ENCODE measurements around the gene PARP11.

The PARP11 gene

DNA sequence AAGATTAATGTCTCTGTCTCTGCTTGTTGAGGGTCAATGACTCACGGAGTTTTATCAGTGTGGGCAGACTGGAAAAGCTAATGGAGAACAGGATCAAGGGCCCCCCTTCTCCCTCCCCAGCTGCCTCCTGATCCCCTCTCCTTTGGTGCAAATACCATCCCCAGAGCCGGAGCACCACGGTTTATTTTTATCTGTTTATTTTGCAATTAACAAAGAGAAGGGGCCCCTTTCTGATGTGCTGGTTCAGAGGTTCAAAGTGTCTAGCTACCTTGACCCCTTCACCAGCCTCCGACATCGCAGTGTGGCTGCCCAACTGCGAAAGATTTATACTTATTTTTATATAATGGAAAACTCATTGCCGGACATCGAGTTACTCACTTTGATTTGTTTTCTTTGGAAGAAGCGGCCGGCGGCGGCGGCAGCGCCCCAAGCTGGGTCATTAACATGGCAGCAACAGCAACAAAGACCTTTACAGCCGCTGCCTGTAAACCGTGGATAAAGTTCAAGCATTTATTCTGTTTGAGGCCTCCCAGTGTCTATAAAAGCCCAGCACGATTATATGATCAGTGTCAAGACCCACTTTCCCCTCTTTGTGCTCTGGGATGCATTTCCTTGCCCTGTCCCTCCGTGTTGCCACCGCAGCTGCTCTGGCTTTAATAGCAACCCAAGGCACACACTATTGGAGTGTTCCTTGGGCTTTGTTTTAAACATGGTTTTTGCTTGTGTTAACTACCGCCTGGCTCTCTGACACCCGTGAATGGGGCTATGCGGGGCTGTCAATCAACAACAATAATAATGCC is 47.4 kb upstream of the PARP11 start:
- Histone ChIP-seq H3K4me3 (ENCODE audit: low read depth, low read length) (no peak overlapping the region), H3K4me1 (ENCODE audit: control insufficient read depth in 1 of 2, insufficient read depth in 2 of 2, low read length in 2 of 2) (no peaks in the 10 kb centered on the region), H3K9ac (ENCODE audit: low read length) (no peak overlapping the region), H3K27ac (ENCODE audit: low read depth, low read length) (no peak overlapping the region), H3K18ac (ENCODE audit: low read length) (no peak overlapping the region), H4K12ac (ENCODE audit: low read depth, low read length) (no peak overlapping the region), H3K4ac (ENCODE audit: low read depth, low read length) (no peak overlapping the region), H2BK12ac (ENCODE audit: low read length) (no peak overlapping the region), H3K36me3 (ENCODE audit: control insufficient read depth in 1 of 2, insufficient read depth in 2 of 2, low read length in 2 of 2) (no peaks in the 10 kb centered on the region), H2AFZ (ENCODE audit: insufficient read depth, low read length, poor library complexity) (no peak overlapping the region), H3K14ac (ENCODE audit: low read length) (no peak overlapping the region), H4K91ac (ENCODE audit: low read depth, low read length) (no peak overlapping the region), H2AK5ac (ENCODE audit: low read length) (no peak overlapping the region), H4K8ac (ENCODE audit: low read depth, low read length) (no peak overlapping the region), H3K4me2 (ENCODE audit: low read length) (no peak overlapping the region), H3K79me2 (ENCODE audit: control insufficient read depth, insufficient read depth, low read length, poor library complexity) (no peaks in the 10 kb centered on the region), H3K9me3 (ENCODE audit: insufficient read depth, low read depth, low read length) (peaks cover 2% of the 10 kb centered on the region), H3K27me3 (ENCODE audit: insufficient read depth, low read length) (no peaks in the 10 kb centered on the region), H2BK5ac (ENCODE audit: low read depth, low read length, poor library complexity) (no peak overlapping the region), H3K23ac (ENCODE audit: low read length) (no peak overlapping the region), H3K79me1 (ENCODE audit: low read length) (no peaks in the 10 kb centered on the region), H2BK120ac (ENCODE audit: insufficient read depth, low read length, poor library complexity) (no peak overlapping the region)
- no peak for DNase-seq
- no CpG with 5 or more reads among the region's 22 CpGs for WGBS (ENCODE audit: extremely low coverage, insufficient coverage, insufficient read length)

DNA sequence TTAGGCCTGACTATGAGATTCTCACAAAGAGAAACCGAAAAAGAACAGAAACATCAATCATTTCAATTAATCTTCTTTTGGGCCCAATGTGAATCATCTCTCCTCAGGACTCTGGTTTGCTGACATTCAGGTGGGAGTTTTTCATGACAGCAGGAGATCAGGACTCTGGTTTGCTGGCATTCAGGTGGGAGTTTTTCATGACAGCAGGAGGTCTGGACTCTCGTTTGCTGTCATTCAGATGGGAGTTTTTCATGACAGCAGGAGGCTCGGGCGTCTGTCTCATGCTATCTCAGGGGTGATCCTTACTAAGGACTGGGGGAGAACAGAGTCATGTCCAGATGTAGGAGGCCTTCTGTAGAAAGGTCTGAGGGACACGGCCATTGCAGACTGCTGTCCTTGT is 40.1 kb upstream of the PARP11 start:
- Histone ChIP-seq H3K18ac (ENCODE audit: low read length) (no peak overlapping the region), H3K4me3 (ENCODE audit: low read depth, low read length) (no peak overlapping the region), H2BK12ac (ENCODE audit: low read length) (no peak overlapping the region), H4K91ac (ENCODE audit: low read depth, low read length) (no peak overlapping the region), H3K9me3 (ENCODE audit: insufficient read depth, low read depth, low read length) (peaks cover 7% of the 10 kb centered on the region), H3K9ac (ENCODE audit: low read length) (no peak overlapping the region), H3K27me3 (ENCODE audit: insufficient read depth, low read length) (no peaks in the 10 kb centered on the region), H2BK5ac (ENCODE audit: low read depth, low read length, poor library complexity) (no peak overlapping the region), H3K27ac (ENCODE audit: low read depth, low read length) (no peak overlapping the region), H3K79me2 (ENCODE audit: control insufficient read depth, insufficient read depth, low read length, poor library complexity) (no peaks in the 10 kb centered on the region), H3K14ac (ENCODE audit: low read length) (no peak overlapping the region), H4K8ac (ENCODE audit: low read depth, low read length) (no peak overlapping the region), H3K4me1 (ENCODE audit: control insufficient read depth in 1 of 2, insufficient read depth in 2 of 2, low read length in 2 of 2) (no peaks in the 10 kb centered on the region), H3K79me1 (ENCODE audit: low read length) (no peaks in the 10 kb centered on the region), H3K4me2 (ENCODE audit: low read length) (no peak overlapping the region), H3K23ac (ENCODE audit: low read length) (no peak overlapping the region), H3K4ac (ENCODE audit: low read depth, low read length) (no peak overlapping the region), H4K12ac (ENCODE audit: low read depth, low read length) (no peak overlapping the region), H2AFZ (ENCODE audit: insufficient read depth, low read length, poor library complexity) (no peak overlapping the region), H3K36me3 (ENCODE audit: control insufficient read depth in 1 of 2, insufficient read depth in 2 of 2, low read length in 2 of 2) (no peaks in the 10 kb centered on the region), H2AK5ac (ENCODE audit: low read length) (no peak overlapping the region), H2BK120ac (ENCODE audit: insufficient read depth, low read length, poor library complexity) (no peak overlapping the region)
- no peak for DNase-seq
- WGBS (ENCODE audit: extremely low coverage, insufficient coverage, insufficient read length), result no CpG with 5 or more reads among the region's 5 CpGs

DNA sequence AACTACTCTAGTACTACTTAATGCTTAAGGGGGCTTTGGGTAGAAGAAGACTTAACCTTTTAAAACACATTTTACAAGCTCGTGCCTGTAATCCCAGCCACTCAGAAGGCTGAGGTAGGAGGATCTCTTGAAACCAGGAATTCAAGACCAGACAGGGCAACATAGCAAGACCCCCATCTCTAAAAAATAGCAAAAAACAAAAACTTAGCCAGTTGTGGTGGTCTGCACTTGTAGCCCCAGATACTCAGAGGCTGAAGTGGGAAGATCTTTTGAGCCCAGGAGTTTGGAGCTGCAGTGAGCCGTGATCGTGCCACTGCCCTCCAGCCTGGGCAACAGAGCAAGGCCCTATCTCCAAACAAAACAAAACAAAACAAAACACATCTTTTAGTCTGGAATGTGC is 39.7 kb upstream of the PARP11 start:
- no peak overlapping the region for H3K14ac ChIP-seq (ENCODE audit: low read length)
- WGBS (ENCODE audit: extremely low coverage, insufficient coverage, insufficient read length), result no CpG with 5 or more reads among the region's 3 CpGs

DNA sequence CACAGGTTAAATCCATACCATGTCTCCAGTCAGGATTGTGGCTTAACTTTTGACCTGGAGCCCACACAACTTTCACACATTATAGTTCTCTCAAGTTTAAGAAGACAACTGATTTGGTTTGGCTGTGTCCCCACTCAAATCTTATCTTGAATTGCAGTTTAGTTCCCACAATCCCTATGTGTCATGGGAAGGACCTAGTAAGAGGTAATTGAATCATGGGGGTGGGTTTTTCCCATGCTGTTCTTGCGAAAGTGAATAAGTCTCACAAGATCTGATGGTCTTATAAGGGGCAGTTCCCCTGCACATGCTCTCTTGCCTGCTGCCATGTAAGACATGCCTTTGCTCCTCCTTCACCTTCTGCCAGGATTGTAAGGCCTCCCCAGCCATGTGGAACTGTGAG is 38.2 kb upstream of the PARP11 start:
- Histone ChIP-seq H3K4me3 (ENCODE audit: low read depth, low read length) (no peak overlapping the region), H4K8ac (ENCODE audit: low read depth, low read length) (no peak overlapping the region), H2AFZ (ENCODE audit: insufficient read depth, low read length, poor library complexity) (no peak overlapping the region), H2BK5ac (ENCODE audit: low read depth, low read length, poor library complexity) (no peak overlapping the region), H4K91ac (ENCODE audit: low read depth, low read length) (no peak overlapping the region), H3K9ac (ENCODE audit: low read length) (no peak overlapping the region), H3K27me3 (ENCODE audit: insufficient read depth, low read length) (no peaks in the 10 kb centered on the region), H2BK120ac (ENCODE audit: insufficient read depth, low read length, poor library complexity) (no peak overlapping the region), H3K18ac (ENCODE audit: low read length) (no peak overlapping the region), H3K14ac (ENCODE audit: low read length) (no peak overlapping the region), H3K4ac (ENCODE audit: low read depth, low read length) (no peak overlapping the region), H4K12ac (ENCODE audit: low read depth, low read length) (no peak overlapping the region), H3K9me3 (ENCODE audit: insufficient read depth, low read depth, low read length) (peaks cover 7% of the 10 kb centered on the region), H3K23ac (ENCODE audit: low read length) (no peak overlapping the region), H3K27ac (ENCODE audit: low read depth, low read length) (no peak overlapping the region), H3K4me2 (ENCODE audit: low read length) (no peak overlapping the region), H3K79me1 (ENCODE audit: low read length) (peaks cover 2% of the 10 kb centered on the region), H3K4me1 (ENCODE audit: control insufficient read depth in 1 of 2, insufficient read depth in 2 of 2, low read length in 2 of 2) (no peaks in the 10 kb centered on the region), H2BK12ac (ENCODE audit: low read length) (no peak overlapping the region), H2AK5ac (ENCODE audit: low read length) (no peak overlapping the region), H3K36me3 (ENCODE audit: control insufficient read depth in 1 of 2, insufficient read depth in 2 of 2, low read length in 2 of 2) (no peaks in the 10 kb centered on the region), H3K79me2 (ENCODE audit: control insufficient read depth, insufficient read depth, low read length, poor library complexity) (no peaks in the 10 kb centered on the region)
- DNase-seq, result no peak
- WGBS (ENCODE audit: extremely low coverage, insufficient coverage, insufficient read length), result no CpG with 5 or more reads among the region's 1 CpG

More for the DNA sequence above, 39.7 kb upstream of the PARP11 start:
- no peak overlapping the region for H3K4ac ChIP-seq (ENCODE audit: low read depth, low read length)
- no peak overlapping the region for H3K4me2 ChIP-seq (ENCODE audit: low read length)
- H3K27ac ChIP-seq (ENCODE audit: low read depth, low read length), result no peak overlapping the region
- no peak for DNase-seq
- no peak overlapping the region for H4K91ac ChIP-seq (ENCODE audit: low read depth, low read length)
- no peaks in the 10 kb centered on the region for H3K27me3 ChIP-seq (ENCODE audit: insufficient read depth, low read length)
- H2AK5ac ChIP-seq (ENCODE audit: low read length), result no peak overlapping the region
- H3K18ac ChIP-seq (ENCODE audit: low read length), result no peak overlapping the region
- H4K8ac ChIP-seq (ENCODE audit: low read depth, low read length), result no peak overlapping the region
- no peaks in the 10 kb centered on the region for H3K36me3 ChIP-seq (ENCODE audit: control insufficient read depth in 1 of 2, insufficient read depth in 2 of 2, low read length in 2 of 2)
- no peak overlapping the region for H3K23ac ChIP-seq (ENCODE audit: low read length)
- no peak overlapping the region for H2AFZ ChIP-seq (ENCODE audit: insufficient read depth, low read length, poor library complexity)
- H2BK5ac ChIP-seq (ENCODE audit: low read depth, low read length, poor library complexity), result no peak overlapping the region
- no peaks in the 10 kb centered on the region for H3K4me1 ChIP-seq (ENCODE audit: control insufficient read depth in 1 of 2, insufficient read depth in 2 of 2, low read length in 2 of 2)
- H3K79me2 ChIP-seq (ENCODE audit: control insufficient read depth, insufficient read depth, low read length, poor library complexity), result no peaks in the 10 kb centered on the region
- no peak overlapping the region for H3K9ac ChIP-seq (ENCODE audit: low read length)
- H2BK120ac ChIP-seq (ENCODE audit: insufficient read depth, low read length, poor library complexity), result no peak overlapping the region
- no peak overlapping the region for H3K4me3 ChIP-seq (ENCODE audit: low read depth, low read length)
- H3K79me1 ChIP-seq (ENCODE audit: low read length), result no peaks in the 10 kb centered on the region
- peaks cover 7% of the 10 kb centered on the region for H3K9me3 ChIP-seq (ENCODE audit: insufficient read depth, low read depth, low read length)
- H4K12ac ChIP-seq (ENCODE audit: low read depth, low read length), result no peak overlapping the region
- no peak overlapping the region for H2BK12ac ChIP-seq (ENCODE audit: low read length)

Data from trophoblast cell (in vitro differentiated cells and primary cell).